Measurements from ENCODE around the gene AGER.

The AGER gene

DNA sequence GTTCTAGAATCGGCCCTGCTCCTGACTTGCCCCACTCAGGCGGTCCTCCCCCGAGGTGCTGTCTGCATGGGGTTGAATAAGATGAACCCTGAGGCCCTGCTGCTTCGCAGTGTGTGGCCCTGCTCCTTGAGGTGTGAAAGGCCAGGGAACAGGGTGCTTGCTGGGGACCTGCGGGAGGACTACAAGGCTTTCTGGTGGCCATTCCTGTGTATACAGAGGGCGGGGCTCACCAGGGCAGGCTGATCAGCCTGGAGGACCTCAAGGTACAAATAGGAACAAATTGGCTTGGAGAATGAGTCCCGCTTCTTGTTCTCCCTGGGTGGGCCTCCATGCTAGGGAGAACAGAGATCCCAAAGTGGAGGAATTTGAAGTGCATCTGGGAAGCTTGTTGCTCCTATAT, 34.1 kb upstream of the AGER start:
- Histone ChIP-seq H2AFZ (ENCODE audit: low read length) (no peak overlapping the region), H3K9ac (ENCODE audit: low read depth, low read length, poor library complexity, severe bottlenecking) (no peak overlapping the region), H3K4me1 (ENCODE audit: insufficient read depth, low read length, poor library complexity, severe bottlenecking) (peaks cover 5% of the 10 kb centered on the region), H3K79me2 (ENCODE audit: insufficient read depth, low read length) (no peaks in the 10 kb centered on the region), H3K4me3 (ENCODE audit: low read length, poor library complexity, severe bottlenecking) (no peak overlapping the region), H4K20me1 (ENCODE audit: insufficient read depth, low read length, poor library complexity, severe bottlenecking) (no peaks in the 10 kb centered on the region), H3K9me2 (replicated peaks; ENCODE audit: low read depth, low read length) (no peaks in the 10 kb centered on the region), H3K27me3 (ENCODE audit: insufficient read depth, low read length, poor library complexity, severe bottlenecking) (no peaks in the 10 kb centered on the region), H3F3A (ENCODE audit: low read depth) (no peaks in the 10 kb centered on the region), H3K4me2 (ENCODE audit: low read depth, low read length, poor library complexity, severe bottlenecking) (no peak overlapping the region), H3K9me3 (ENCODE audit: insufficient read depth, low read depth, low read length) (no peaks in the 10 kb centered on the region), H3K36me3 (ENCODE audit: insufficient read depth, low read length) (no peaks in the 10 kb centered on the region)
- TF ChIP-seq, protein P1, sequence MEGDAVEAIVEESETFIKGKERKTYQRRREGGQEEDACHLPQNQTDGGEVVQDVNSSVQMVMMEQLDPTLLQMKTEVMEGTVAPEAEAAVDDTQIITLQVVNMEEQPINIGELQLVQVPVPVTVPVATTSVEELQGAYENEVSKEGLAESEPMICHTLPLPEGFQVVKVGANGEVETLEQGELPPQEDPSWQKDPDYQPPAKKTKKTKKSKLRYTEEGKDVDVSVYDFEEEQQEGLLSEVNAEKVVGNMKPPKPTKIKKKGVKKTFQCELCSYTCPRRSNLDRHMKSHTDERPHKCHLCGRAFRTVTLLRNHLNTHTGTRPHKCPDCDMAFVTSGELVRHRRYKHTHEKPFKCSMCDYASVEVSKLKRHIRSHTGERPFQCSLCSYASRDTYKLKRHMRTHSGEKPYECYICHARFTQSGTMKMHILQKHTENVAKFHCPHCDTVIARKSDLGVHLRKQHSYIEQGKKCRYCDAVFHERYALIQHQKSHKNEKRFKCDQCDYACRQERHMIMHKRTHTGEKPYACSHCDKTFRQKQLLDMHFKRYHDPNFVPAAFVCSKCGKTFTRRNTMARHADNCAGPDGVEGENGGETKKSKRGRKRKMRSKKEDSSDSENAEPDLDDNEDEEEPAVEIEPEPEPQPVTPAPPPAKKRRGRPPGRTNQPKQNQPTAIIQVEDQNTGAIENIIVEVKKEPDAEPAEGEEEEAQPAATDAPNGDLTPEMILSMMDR (conservative IDR thresholded peaks at IDR 0.05; ENCODE audit: low read length) = no peak
- no peak for TF ChIP-seq EZH2phosphoT487 (IDR thresholded peaks at IDR 0.05; ENCODE audit: borderline replicate concordance)

DNA sequence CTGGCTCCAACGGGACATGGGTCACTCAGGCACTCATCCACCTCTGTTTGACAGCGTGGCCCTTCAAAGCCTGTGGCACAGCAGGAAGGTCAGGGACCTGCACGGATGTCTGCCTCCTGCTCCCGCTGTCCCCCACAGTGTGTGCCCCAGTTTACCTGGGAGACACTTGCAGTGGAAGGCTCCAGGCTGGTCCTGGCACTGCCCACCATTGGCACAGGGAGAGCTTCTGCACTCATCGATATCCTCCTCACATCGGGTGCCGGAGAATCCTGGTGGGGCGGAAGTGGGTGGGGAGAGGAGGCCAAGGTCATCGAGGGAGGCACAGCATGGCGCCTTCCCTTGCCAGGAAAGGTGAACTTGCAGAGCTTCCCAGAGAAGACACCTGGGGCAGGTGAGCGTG, 32.9 kb upstream of the AGER start:
- H3K4me3 ChIP-seq (ENCODE audit: low read length, poor library complexity, severe bottlenecking) = no peak overlapping the region
- H3K27me3 ChIP-seq (ENCODE audit: insufficient read depth, low read length, poor library complexity, severe bottlenecking) = no peaks in the 10 kb centered on the region
- H3K4me2 ChIP-seq (ENCODE audit: low read depth, low read length, poor library complexity, severe bottlenecking) = no peak overlapping the region
- H3K36me3 ChIP-seq (ENCODE audit: insufficient read depth, low read length) = no peaks in the 10 kb centered on the region
- H3K79me2 ChIP-seq (ENCODE audit: insufficient read depth, low read length) = no peaks in the 10 kb centered on the region
- TF ChIP-seq EZH2phosphoT487 (IDR thresholded peaks at IDR 0.05; ENCODE audit: borderline replicate concordance) = no peak
- TF ChIP-seq, protein P1 (conservative IDR thresholded peaks at IDR 0.05; ENCODE audit: low read length) = no peak
- no peak overlapping the region for H3K9ac ChIP-seq (ENCODE audit: low read depth, low read length, poor library complexity, severe bottlenecking)
- no peaks in the 10 kb centered on the region for H3K9me2 ChIP-seq (replicated peaks; ENCODE audit: low read depth, low read length)
- H4K20me1 ChIP-seq (ENCODE audit: insufficient read depth, low read length, poor library complexity, severe bottlenecking) = no peaks in the 10 kb centered on the region
- H3K4me1 ChIP-seq (ENCODE audit: insufficient read depth, low read length, poor library complexity, severe bottlenecking) = no peaks in the 10 kb centered on the region
- H2AFZ ChIP-seq (ENCODE audit: low read length) = no peak overlapping the region
- H3K9me3 ChIP-seq (ENCODE audit: insufficient read depth, low read depth, low read length) = no peaks in the 10 kb centered on the region
- H3F3A ChIP-seq (ENCODE audit: low read depth) = no peaks in the 10 kb centered on the region

DNA sequence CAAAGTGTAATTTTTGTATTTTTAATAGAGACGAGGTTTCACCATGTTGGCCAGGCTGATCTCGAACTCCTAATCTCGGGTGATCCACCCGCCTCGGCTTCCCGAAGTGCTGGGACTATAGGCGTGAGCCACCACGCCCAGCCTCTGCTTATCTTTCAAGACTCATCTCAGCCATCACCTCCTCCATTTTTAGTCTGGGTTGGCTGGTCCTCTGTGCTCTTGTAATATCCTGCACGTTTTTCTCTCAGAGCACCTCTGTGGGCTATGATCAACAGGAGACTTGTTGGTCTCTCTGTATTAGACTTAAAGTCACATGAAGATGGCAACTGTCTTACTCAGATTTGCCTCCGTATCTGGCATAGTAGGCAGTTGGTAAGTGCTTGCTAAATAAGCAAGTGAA, 32.2 kb upstream of the AGER start:
- TF ChIP-seq, protein P1 (conservative IDR thresholded peaks at IDR 0.05; ENCODE audit: low read length) = no peak
- no peak for TF ChIP-seq EZH2phosphoT487 (IDR thresholded peaks at IDR 0.05; ENCODE audit: borderline replicate concordance)
- no peaks in the 10 kb centered on the region for H3K27me3 ChIP-seq (ENCODE audit: insufficient read depth, low read length, poor library complexity, severe bottlenecking)

More for the DNA sequence above, 32.2 kb upstream of the AGER start:
- H3K4me2 ChIP-seq (ENCODE audit: low read depth, low read length, poor library complexity, severe bottlenecking) = no peak overlapping the region
- no peak overlapping the region for H2AFZ ChIP-seq (ENCODE audit: low read length)
- H3K4me3 ChIP-seq (ENCODE audit: low read length, poor library complexity, severe bottlenecking) = no peak overlapping the region
- no peak overlapping the region for H3K9ac ChIP-seq (ENCODE audit: low read depth, low read length, poor library complexity, severe bottlenecking)
- H3K9me2 ChIP-seq (replicated peaks; ENCODE audit: low read depth, low read length) = no peaks in the 10 kb centered on the region
- H3K9me3 ChIP-seq (ENCODE audit: insufficient read depth, low read depth, low read length) = no peaks in the 10 kb centered on the region
- H3K4me1 ChIP-seq (ENCODE audit: insufficient read depth, low read length, poor library complexity, severe bottlenecking) = no peaks in the 10 kb centered on the region
- no peaks in the 10 kb centered on the region for H4K20me1 ChIP-seq (ENCODE audit: insufficient read depth, low read length, poor library complexity, severe bottlenecking)
- no peaks in the 10 kb centered on the region for H3F3A ChIP-seq (ENCODE audit: low read depth)
- no peaks in the 10 kb centered on the region for H3K79me2 ChIP-seq (ENCODE audit: insufficient read depth, low read length)
- no peaks in the 10 kb centered on the region for H3K36me3 ChIP-seq (ENCODE audit: insufficient read depth, low read length)

Data from Loucy (cell line).